Activated naive CD4-positive, alpha-beta T cell treated with anti-CD3 and anti-CD28 coated beads, Interleukin-2, amount 50 U/mL, for 16 hours (primary cell): ENCODE data around the gene EFEMP2.

Source experiments
- DNase-seq: peaks from one replicate; pipeline ENCODE4 v3.0.0-alpha.2; 2020

The EFEMP2 gene

GRCh38 chr11:65864706-65865471 lies 7.7 kb downstream of the EFEMP2 start:
- peak; percentile 7 for DNase-seq

- DNase-seq = peak; percentile 6
These were observed 8.5 kb downstream of the EFEMP2 start for GRCh38 chr11:65863889-65864705.

DNA sequence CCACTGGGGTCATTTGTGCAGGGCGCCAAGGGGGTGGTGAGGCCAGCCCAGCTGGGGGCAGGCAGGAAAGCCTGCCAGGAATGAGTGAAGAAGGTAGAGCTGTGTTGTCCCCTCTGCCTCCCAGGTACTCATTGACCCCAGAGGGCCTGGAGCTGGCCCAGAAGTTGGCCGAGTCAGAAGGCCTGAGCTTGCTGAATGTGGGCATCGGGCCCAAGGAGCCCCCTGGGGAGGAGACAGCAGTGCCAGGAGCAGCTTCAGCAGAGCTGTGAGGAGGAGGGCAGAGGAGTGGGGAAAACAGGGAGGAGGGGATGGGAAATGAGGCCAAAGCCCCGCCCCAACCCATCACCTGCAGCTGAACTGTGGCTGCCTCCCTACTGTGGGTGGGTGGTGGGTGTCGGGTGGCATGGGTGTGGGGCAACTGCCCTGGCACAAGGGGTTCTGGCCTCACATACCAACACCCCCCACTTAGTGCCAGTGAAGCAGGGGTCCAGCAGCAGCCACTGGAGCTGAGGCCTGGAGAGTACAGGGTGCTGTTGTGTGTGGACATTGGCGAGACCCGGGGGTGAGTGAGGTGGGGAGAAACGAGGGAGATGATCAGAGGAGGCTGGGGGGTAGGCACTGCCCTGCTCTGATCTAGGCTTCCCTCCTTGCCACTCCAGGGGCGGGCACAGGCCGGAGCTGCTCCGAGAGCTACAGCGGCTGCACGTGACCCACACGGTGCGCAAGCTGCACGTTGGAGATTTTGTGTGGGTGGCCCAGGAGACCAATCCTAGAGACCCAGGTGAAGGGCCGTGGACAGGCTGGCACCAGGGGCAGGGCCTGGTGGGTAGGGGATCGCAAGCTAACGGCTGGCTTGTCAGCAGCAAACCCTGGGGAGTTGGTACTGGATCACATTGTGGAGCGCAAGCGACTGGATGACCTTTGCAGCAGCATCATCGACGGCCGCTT lies 9.4 kb downstream of the EFEMP2 start:
- DNase-seq = peak; percentile 7

DNA sequence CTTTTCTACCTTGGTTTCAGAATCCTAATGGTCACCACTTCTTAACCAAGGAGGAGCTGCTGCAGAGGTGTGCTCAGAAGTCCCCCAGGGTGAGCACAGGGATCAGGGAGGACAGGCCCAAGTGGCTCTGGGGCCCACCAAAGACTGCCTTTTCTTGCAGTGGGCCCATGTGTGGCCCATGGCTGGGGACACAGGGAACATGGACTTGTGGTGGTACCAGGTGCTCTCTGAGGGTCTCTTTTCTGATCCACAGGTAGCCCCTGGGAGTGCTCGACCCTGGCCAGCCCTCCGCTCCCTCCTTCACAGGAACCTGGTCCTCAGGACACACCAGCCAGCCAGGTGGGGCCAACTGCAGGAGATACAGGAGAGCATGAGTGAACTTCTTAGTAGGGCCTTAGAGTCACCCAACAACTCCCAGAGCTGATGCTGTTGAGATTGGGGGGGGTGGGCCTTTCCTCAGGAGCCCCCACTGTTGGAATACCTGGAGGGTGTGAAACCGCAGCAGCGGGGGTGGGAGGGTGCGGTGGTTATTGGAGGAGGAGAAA lies 10.3 kb downstream of the EFEMP2 start:
- no peak for DNase-seq

DNA sequence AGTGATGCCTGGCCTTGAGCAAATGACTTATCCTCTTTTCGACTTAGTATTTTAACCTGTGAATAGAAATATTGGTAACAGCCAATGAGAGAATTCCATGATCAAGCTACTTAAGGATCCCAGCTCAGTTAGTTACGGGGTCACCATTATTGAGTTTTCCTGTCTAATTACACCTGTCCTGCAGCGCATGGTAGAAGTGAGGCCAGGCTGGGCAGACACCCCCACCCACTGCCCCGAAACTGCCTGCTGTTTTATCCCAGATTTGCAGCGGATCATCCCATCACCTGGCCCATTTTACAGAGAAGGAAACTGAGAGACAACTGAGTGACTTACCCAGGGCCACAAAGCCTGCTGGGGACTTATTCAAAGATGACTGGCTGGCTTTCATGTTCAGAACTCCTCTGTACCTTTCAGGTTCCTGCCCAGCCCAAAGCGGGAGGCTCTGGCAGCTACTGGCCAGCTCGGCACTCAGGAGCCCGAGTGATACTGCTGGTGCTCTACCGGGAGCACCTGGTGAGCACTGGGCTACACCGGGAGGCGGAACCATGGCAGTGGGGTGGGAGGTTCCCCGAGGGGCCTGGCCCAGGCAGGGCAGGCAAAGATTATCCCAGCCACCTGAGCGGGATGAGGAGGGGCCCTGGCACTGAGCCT lies 10.9 kb downstream of the EFEMP2 start:
- DNase-seq = no peak

- DNase-seq = no peak
These were observed 11.5 kb downstream of the EFEMP2 start for GRCh38 chr11:65861165-65861505.

DNA sequence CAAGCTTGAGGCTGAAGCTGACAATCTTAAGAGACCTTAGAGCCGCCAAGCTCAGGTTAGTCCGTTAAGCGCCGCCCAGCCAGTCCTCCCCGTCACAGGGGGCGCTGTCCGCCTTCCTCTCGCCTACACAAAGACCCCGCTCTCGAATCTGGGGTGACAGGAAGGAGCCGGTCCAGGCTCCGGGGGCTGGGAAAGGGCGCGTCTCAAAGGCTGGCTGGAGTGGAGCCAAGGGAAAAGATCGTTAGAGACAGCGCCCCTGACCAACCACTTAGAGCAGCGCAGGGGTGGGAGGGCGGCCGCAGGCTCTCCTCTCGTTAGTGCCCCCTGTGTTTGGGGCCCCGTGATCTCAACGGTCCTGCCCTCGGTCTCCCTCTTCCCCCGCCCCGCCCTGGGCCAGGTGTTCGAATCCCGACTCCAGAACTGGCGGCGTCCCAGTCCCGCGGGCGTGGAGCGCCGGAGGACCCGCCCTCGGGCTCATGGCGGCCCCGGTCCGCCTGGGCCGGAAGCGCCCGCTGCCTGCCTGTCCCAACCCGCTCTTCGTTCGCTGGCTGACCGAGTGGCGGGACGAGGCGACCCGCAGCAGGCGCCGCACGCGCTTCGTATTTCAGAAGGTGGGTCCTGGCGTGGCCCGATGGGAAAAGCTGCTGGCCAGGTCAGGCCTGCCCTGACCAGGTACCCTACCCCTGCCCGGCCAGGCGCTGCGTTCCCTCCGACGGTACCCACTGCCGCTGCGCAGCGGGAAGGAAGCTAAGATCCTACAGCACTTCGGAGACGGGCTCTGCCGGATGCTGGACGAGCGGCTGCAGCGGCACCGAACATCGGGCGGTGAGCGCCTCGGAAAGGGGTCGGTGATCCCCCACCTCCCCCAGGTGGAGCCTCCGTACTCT lies 12.1 kb downstream of the EFEMP2 start, which contains the start of gene MUS81:
Gene MUS81 (plus strand): TSS at position 156 of the 887 bp plus-strand sequence. CDS start 321 bp downstream, at position 477.
- DNase-seq = peak; percentile 95

DNA sequence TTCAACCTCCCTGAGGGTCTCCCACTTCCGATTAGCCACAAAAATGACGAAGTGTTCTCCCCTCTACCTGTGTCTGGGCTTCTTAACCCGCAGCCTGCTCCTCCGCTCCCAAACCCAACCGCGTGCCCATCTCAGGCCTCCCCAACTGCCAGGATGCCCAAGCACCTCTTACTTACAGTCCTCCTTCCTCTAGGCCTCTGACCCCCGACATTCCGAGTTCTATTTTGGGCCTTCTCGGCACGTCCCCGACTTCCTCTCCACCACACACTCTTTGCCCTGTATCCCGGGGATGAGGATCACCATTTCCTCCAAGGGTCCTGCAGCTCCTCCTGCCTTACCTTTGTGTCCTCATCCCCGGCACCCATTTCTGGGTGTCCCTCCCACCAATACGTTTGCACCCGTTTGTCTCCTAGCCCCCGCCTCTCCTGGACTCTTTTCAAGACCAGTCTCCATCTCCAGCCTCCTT lies 12.8 kb downstream of the EFEMP2 start:
- DNase-seq = no peak

GRCh38 chr11:65859095-65859811 lies 13.3 kb downstream of the EFEMP2 start:
- DNase-seq = peak; percentile 99

- no peak for DNase-seq
These were observed 13.9 kb downstream of the EFEMP2 start for GRCh38 chr11:65858681-65859087.

DNA sequence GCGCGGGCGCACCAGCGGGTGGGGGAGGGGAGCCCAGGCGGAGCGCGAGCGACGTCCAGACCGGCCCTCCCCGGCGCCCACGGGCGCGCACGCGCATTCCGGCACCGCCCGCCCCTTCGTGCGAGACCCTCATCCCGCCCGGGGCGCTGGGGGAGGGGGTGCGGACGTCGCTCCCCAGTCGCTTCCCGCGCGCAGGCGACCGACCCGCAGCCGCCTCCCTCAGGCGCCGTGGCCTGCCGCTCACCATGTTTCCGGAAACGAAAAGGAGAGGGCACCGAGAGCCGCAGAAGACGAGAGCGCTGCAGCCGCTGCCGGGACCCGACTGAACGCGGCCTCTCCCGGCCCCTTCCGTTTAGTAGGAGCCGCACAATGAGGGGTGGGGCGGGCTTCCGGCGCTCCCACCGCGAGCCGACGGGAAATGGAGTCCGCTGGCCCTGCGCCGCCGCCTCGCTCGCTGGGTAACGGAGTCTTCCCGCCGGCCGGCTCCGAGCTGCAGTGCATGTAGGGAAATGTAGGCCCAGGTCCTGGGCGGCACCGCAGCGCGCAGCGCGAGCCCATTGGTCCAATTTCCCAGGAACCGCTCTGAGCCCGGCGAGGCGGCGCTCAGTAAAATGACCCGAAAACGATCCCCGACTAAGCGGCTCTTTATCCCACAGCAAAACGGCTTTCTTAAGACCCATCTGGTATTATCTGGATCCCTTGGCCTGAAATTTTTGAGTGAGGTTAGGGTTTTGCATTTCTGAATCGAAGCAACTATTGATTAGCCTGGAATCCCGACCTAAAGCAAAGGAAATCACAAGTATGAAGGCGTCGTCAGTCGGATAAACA lies 14.5 kb downstream of the EFEMP2 start, which contains the start of gene CFL1:
Gene CFL1 (minus strand): TSS at position 328 of the 828 bp plus-strand sequence. CDS start 81 bp downstream, at position 247.
- DNase-seq = peak; percentile 98

- DNase-seq = peak; percentile 69
These were observed 15.1 kb downstream of the EFEMP2 start for GRCh38 chr11:65857500-65857852.

DNA sequence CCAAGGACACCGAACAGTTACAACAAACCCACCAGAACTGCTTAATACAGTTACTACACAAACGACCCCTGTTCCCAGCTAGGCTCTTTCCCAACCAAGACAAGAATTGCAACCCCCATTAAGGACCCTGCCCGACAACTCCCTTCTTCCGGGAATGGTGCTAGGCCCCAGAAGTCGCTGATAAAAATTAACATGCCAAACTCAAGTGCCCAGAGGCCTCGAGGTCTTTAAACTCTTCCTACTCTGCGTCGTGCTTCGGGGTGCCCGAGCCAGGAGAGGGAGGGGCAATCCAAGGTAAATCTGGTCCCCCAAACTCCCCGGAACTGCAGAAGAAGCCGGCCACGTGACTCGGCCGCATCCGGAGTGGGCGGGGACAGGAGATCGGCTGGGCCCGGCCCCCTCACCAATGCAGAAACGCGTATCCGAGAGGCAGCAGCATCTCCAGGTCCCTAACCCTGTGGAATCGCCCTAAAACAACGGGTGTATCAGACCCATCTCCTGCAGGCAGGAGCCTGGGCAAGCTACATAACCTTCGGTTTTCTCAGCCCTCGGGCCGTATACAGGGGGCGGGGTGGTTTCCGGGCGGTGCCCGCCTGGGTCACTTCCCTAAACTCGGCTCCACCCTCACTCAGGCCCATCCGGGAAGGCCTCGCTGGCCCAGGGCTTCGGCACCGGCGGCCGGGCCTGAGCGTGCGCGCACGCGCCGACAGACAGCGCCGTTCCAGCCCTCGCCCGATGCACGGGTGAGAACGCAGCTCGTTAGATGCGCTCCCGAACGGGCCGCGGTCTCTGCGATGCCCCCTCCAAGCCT lies 15.7 kb downstream of the EFEMP2 start:
- peak; percentile 83 for DNase-seq

GRCh38 chr11:65855927-65856363 lies 16.7 kb downstream of the EFEMP2 start:
- no peak for DNase-seq

DNA sequence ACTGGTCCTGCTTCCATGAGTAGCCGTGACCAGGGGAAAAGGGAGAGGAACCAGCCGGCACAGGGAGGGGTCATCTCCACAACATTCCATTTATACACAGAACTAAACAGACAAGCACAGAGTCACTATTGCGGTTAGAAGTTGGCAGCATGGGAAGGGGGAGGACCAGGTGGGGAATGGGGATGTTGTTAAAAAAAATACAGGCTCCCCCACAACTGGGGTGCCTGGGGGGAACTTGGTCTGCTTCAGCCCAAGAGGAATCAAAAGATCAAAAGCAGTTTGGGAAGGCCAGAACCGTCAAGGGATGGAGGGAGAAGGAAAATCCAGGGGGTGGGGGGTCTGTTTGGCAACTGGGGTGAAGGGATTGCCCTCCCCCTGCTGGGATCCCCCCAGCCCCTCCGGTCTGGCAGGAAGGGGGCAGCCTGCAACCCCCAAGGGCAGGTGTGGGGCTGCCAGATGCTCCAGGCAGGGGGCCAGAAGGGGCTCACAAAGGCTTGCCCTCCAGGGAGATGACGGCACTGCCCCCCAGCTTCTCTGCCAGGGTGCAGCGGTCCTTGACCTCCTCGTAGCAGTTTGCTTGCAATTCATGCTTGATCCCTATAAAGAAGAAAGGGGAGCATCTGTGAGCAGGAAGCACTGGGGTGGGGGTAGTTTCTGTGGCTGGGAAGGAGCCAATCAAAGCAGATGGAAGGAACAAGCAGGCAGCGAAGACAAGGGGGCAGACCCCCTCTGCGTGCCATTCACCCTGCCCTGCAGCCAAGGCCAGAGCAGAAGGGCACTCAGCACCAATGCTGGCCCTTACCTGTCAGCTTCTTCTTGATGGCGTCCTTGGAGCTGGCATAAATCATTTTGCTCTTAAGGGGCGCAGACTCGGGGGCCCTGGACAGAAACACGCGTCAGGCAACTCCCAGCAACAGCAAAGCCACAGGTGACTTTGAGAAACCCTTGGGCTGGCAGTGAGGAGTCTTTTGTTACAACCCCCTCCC lies 17.5 kb downstream of the EFEMP2 start:
- no peak for DNase-seq

- no peak for DNase-seq
These were observed 18.4 kb downstream of the EFEMP2 start for GRCh38 chr11:65854161-65854592.
